PC-9 (cell line): ENCODE results near the gene PGLYRP2. TPM values are rescaled to one million over a fixed set of nuclear protein-coding genes. Genes with fewer than 3 reads are reported as not detected.

Experiments
- BruUV-seq: library from RNA; stranded (reverse); fragments of 400-500 nt; replicated peaks from 2 replicates; lab custom pipeline; 2021; lab: Mats Ljungman, UMichigan
- CTCF ChIA-PET: fragments of 300-600 bp; sonication (Branson Sonifier 250); formaldehyde crosslinking; loops from one replicate; lab custom pipeline; 2022; ENCODE audit warnings: antibody characterized with exemption; lab: Charles Lee
- POLR2A ChIA-PET: fragments of 300-600 bp; sonication (Branson Sonifier 250); formaldehyde crosslinking; loops from one replicate; lab custom pipeline; 2022; ENCODE audit warnings: antibody characterized with exemption; ENCODE audit not compliant: unreplicated experiment; lab: Charles Lee
- DNase-seq, 2 experiments: peaks; one replicate each; pipeline versions ENCODE4 v3.0.0 to v3.0.0-alpha.2; 2015 to 2022; ENCODE audit warnings: mixed read lengths in 1 of 2
- H2AFZ ChIP-seq: fragments of 200-600 bp; sonication (generic); 2 replicates; pipeline ENCODE4 v1.8.1; 2017; ENCODE audit warnings: antibody characterized with exemption
- H3F3A ChIP-seq: fragments of 200-600 bp; sonication (generic); 2 replicates; pipeline ENCODE4 v1.8.1; 2017; ENCODE audit warnings: antibody characterized with exemption, mild to moderate bottlenecking, low read depth; ENCODE audit not compliant: insufficient read depth
- H3K27ac ChIP-seq: fragments of 200-600 bp; sonication (generic); 2 replicates; pipeline ENCODE4 v1.6.1; 2016; ENCODE audit warnings: mixed run types
- H3K27me3 ChIP-seq: fragments of 200-600 bp; sonication (generic); 2 replicates; pipeline ENCODE4 v1.6.1; 2016; ENCODE audit warnings: low read depth, mixed run types; ENCODE audit not compliant: insufficient read depth
- H3K36me3 ChIP-seq: fragments of 200-600 bp; sonication (generic); 2 replicates; pipeline ENCODE4 v1.6.1; 2016; ENCODE audit warnings: low read depth, mixed run types
- H3K4me1 ChIP-seq: fragments of 200-600 bp; sonication (generic); replicated peaks from 2 replicates; pipeline ENCODE4 v1.6.1; 2016; ENCODE audit warnings: mixed run types; ENCODE audit not compliant: insufficient read depth
- H3K4me2 ChIP-seq: fragments of 200-600 bp; sonication (generic); 2 replicates; pipeline ENCODE4 v1.6.1; 2017; ENCODE audit warnings: mixed run types
- H3K4me3 ChIP-seq: fragments of 200-600 bp; sonication (generic); 2 replicates; pipeline ENCODE4 v1.6.1; 2016; ENCODE audit warnings: mixed run types
- H3K79me2 ChIP-seq: fragments of 200-600 bp; sonication (generic); 2 replicates; pipeline ENCODE4 v1.6.1; 2017; ENCODE audit warnings: low read depth, mixed run types
- H3K9me2 ChIP-seq: fragments of 200-600 bp; sonication (generic); 2 replicates; pipeline ENCODE4 v1.8.1; 2017; ENCODE audit warnings: mild to moderate bottlenecking; ENCODE audit not compliant: insufficient read depth
- H3K9me3 ChIP-seq: fragments of 200-600 bp; sonication (generic); 2 replicates; pipeline ENCODE4 v1.8.1; 2016; ENCODE audit warnings: low read depth; ENCODE audit not compliant: insufficient read depth
- H4K20me1 ChIP-seq: fragments of 200-600 bp; sonication (generic); 2 replicates; pipeline ENCODE4 v1.8.1; 2017; ENCODE audit not compliant: insufficient read depth
- CTCF ChIP-seq: fragments of 200-600 bp; sonication (generic); conservative IDR thresholded peaks from 2 replicates; pipeline ENCODE4 v1.6.1; 2017; ENCODE audit warnings: mixed run types, antibody characterized with exemption, mild to moderate bottlenecking, moderate library complexity
- EZH2 ChIP-seq: fragments of 200-600 bp; sonication (generic); IDR thresholded peaks from 2 replicates; pipeline ENCODE4 v1.8.0; 2017; ENCODE audit warnings: antibody characterized with exemption, low read depth
- intact Hi-C: fragments of 100-400 bp; cut with micrococcal nuclease; formaldehyde crosslinking; loops from one replicate; pipeline ENCODE4 v1.10.0; 2022; ENCODE audit not compliant: unreplicated experiment
- total RNA-seq: library from RNA; stranded (reverse); gene quantifications from 2 replicates; pipeline ENCODE4 v1.2.3, GENCODE V29; 2021

Gene PGLYRP2
- total RNA-seq, 1 experiment from 2014 or later: not detected

DNA sequence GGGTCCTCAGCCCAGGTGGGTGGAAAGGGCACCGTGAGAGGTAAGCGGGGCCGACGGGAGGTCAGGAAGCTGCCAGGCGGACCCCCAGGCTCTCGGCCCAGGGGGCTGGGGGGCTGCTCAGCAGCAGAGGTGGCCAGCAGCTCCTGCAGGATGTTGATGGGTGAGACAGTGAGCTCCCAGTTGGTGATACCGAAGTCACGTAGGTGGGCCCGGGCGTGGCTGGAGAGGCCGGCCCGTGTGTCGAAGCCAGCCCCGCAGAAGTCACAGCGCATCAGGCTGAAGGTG lies 42.5 kb downstream of the PGLYRP2 start:
- Histone ChIP-seq H3K79me2 (peaks cover 5% of the 10 kb centered on the region), H3K9me3 (no peaks in the 10 kb centered on the region), H3K27ac (no peak overlapping the region), H2AFZ (no peak overlapping the region), H3K4me3 (no peak overlapping the region), H3K27me3 (no peaks in the 10 kb centered on the region), H3F3A (peaks cover 8% of the 10 kb centered on the region; the same call in 1 of the 2 replicates), H4K20me1 (no peaks in the 10 kb centered on the region), H3K9me2 (no peaks in the 10 kb centered on the region), H3K4me1 (0 out of 2 replicates have a peak, but pooled peaks cover 5% of the 10 kb centered on the region), H3K36me3 (no peaks in the 10 kb centered on the region), H3K4me2 (no peak overlapping the region)
- DNase-seq: no peak
- CTCF ChIA-PET: interaction anchor here (0.6 kb wide), 1 partner anchor 749 kb away, joined by 3 read pairs; no protein-coding TSS in a partner anchor
- POLR2A ChIA-PET: no interaction called here
- no TSS peak for BruUV-seq
- TF ChIP-seq CTCF (no peak), EZH2 (no peak)
- intact Hi-C loops: no loop called here

DNA sequence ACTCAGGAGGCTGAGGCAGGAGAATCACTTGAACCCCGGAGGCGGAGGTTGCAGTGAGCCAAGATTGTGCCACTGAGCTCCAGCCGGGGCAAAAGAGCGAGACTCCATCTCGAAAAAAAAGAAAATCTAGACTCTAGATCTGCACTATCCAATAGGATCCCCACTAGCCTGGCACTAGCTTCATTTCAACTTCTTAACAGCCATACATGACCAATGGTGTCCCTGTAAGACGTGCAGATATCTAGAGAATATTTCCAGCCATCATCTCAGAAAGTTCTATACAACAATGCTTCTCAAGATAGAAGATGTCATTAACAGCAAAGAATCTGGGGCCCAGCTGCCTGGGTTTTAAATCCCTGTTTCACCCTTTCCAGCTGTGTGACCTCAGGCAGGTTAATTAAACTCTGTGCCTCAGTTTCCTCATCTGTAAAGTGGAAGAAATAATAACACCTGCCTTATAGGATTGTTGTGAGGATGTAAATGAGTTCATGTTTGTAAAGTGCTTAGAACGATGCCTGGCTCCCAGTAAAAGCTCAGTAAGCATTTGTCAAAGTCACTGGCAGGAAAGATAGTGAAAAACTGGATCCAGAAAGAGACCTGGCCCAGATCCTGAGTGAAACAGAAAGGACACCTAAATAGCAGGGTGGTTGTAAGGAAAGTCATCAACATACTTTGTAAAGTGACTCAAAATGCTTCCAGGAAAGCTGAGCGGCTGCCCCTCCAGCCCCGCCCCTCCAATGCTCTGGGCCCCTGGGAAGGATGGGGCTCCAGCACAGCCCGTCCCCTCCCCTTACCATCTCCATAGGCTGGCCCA lies 43.1 kb downstream of the PGLYRP2 start:
- Histone ChIP-seq H3K4me2 (no peak overlapping the region), H3F3A (peaks cover 8% of the 10 kb centered on the region; the same call in 1 of the 2 replicates), H3K36me3 (no peaks in the 10 kb centered on the region), H3K4me3 (no peak overlapping the region), H3K79me2 (peaks cover 10% of the 10 kb centered on the region), H2AFZ (no peak overlapping the region), H3K9me3 (no peaks in the 10 kb centered on the region), H3K4me1 (peaks cover 5% of the 10 kb centered on the region), H3K27ac (no peak overlapping the region), H3K9me2 (no peaks in the 10 kb centered on the region), H4K20me1 (no peaks in the 10 kb centered on the region), H3K27me3 (no peaks in the 10 kb centered on the region)
- DNase-seq: no peak
- TF ChIP-seq EZH2 (no peak), CTCF (no peak)
- CTCF ChIA-PET: interaction anchor here (0.6 kb wide), 1 partner anchor 749 kb away, joined by 3 read pairs; no protein-coding TSS in a partner anchor
- no TSS peak for BruUV-seq
- intact Hi-C loops: no loop called here
- POLR2A ChIA-PET: interaction anchor here (0.6 to 1.0 kb wide), 3 partner anchors 16 to 819 kb away, joined by 3 to 12 read pairs (median 4); no protein-coding TSS in a partner anchor

- CTCF ChIA-PET: interaction anchor here (0.5 kb wide), 1 partner anchor 1099 kb away, joined by 3 read pairs; no protein-coding TSS in a partner anchor
- Histone ChIP-seq H3K9me3 (no peaks in the 10 kb centered on the region), H4K20me1 (peaks cover 13% of the 10 kb centered on the region), H3K4me3 (peak overlapping the region; percentile 95), H3K4me2 (peak overlapping the region; percentile 90), H3K36me3 (no peaks in the 10 kb centered on the region), H3K9me2 (no peaks in the 10 kb centered on the region), H3F3A (peaks cover 8% of the 10 kb centered on the region; the same call in 1 of the 2 replicates), H3K4me1 (peaks cover 12% of the 10 kb centered on the region), H3K79me2 (peaks cover 35% of the 10 kb centered on the region), H2AFZ (peak overlapping the region; percentile 89; the same call in 1 of the 2 replicates), H3K27me3 (no peaks in the 10 kb centered on the region), H3K27ac (no peak overlapping the region)
- DNase-seq: no peak
- intact Hi-C loops: no loop called here
- no TSS peak for BruUV-seq
- TF ChIP-seq EZH2 (no peak), CTCF (no peak)
- POLR2A ChIA-PET: interaction anchor here (0.5 kb wide), 1 partner anchor 214 kb away, joined by 3 read pairs; no protein-coding TSS in a partner anchor
These were observed 45.7 kb downstream of the PGLYRP2 start for GRCh38 chr19:15433519-15434069.
